Measurements from ENCODE around the gene UBE2L3. TPM values are rescaled to one million over a fixed set of nuclear protein-coding genes. Genes with fewer than 3 reads are reported as not detected.
A peak's percentile ranks its signal among the peaks of the same experiment; 100 is the strongest.
"Not testable (repeated sequence)": the region's sequence is repeated elsewhere in the genome, so short reads cannot be mapped to it uniquely, and the experiment has no call there.

Gene UBE2L3
- polyA plus RNA-seq, 6 donors from 2014 or later, result 84.4 to 106 (median 95.3) TPM

- H3K27ac Mint-ChIP-seq; DNase-seq; H3K4me1 Mint-ChIP-seq; H3K27me3 Mint-ChIP-seq; H3K4me3 Mint-ChIP-seq; ATAC-seq (ENCODE audit: low read depth in 2 of 2); H3K36me3 Mint-ChIP-seq; H3K9me3 Mint-ChIP-seq: not testable (repeated sequence)
Measured at GRCh38 chr22:21560657-21561056, 6.9 kb upstream of the UBE2L3 start.

GRCh38 chr22:21563912-21564311 is 3.6 kb upstream of the UBE2L3 start:
- ATAC-seq (ENCODE audit: low read depth in 2 of 2), result no peak
- no peak for DNase-seq
- Mint-ChIP-seq H3K27me3 (no peaks in the 10 kb centered on the region), H3K4me1 (peaks cover 3 to 14% (median 7%) of the 10 kb centered on the region in 3 donors), H3K9me3 (no peaks in the 10 kb centered on the region), H3K27ac (peak overlapping the region in 2 of 6 donors; percentile 52 to 70), H3K36me3 (no peaks in the 10 kb centered on the region), H3K4me3 (peak overlapping the region in 1 of 8 donors; percentile 71)

GRCh38 chr22:21564411-21564810 is 3.1 kb upstream of the UBE2L3 start:
- no peaks in the 10 kb centered on the region for H3K27me3 Mint-ChIP-seq
- peak overlapping the region in 2 of 8 donors; percentile 11 to 71 for H3K4me3 Mint-ChIP-seq
- no peak for DNase-seq
- ATAC-seq (ENCODE audit: low read depth in 2 of 2), result no peak
- H3K4me1 Mint-ChIP-seq, result peaks cover 6 to 19% (median 12%) of the 10 kb centered on the region in 3 donors
- H3K9me3 Mint-ChIP-seq, result no peaks in the 10 kb centered on the region
- no peak overlapping the region for H3K27ac Mint-ChIP-seq
- no peaks in the 10 kb centered on the region for H3K36me3 Mint-ChIP-seq

- peak overlapping the region; percentile 44 to 94 (median 84) for H3K27ac Mint-ChIP-seq
- H3K4me1 Mint-ChIP-seq, result peaks cover 32 to 55% (median 42%) of the 10 kb centered on the region in 3 donors
- peak overlapping the region; percentile 70 to 95 (median 90) for H3K4me3 Mint-ChIP-seq
- DNase-seq (no peak), ATAC-seq (ENCODE audit: low read depth in 2 of 2) (peak; percentile 14 to 26)
- no peaks in the 10 kb centered on the region for H3K27me3 Mint-ChIP-seq
- H3K36me3 Mint-ChIP-seq, result peaks cover 0 to 7% of the 10 kb centered on the region in 2 donors
- no peaks in the 10 kb centered on the region for H3K9me3 Mint-ChIP-seq
Measured at GRCh38 chr22:21568347-21569075, 997 bp downstream of the UBE2L3 start.

- Mint-ChIP-seq H3K27ac (peak overlapping the region in 3 of 6 donors; percentile 82 to 86 (median 82)), H3K4me1 (peaks cover 32 to 61% (median 48%) of the 10 kb centered on the region in 3 donors)
Measured at GRCh38 chr22:21569076-21569427, 1.5 kb downstream of the UBE2L3 start.

GRCh38 chr22:21569459-21570170 is 2.1 kb downstream of the UBE2L3 start:
- no peaks in the 10 kb centered on the region for H3K9me3 Mint-ChIP-seq
- DNase-seq (no peak), ATAC-seq (ENCODE audit: low read depth in 2 of 2) (no peak)
- H3K4me1 Mint-ChIP-seq, result peaks cover 36 to 66% (median 53%) of the 10 kb centered on the region in 3 donors
- peak overlapping the region in 5 of 6 donors; percentile 82 to 90 (median 86) for H3K27ac Mint-ChIP-seq
- H3K4me3 Mint-ChIP-seq, result peak overlapping the region; percentile 69 to 95 (median 88)
- H3K27me3 Mint-ChIP-seq, result no peaks in the 10 kb centered on the region
- H3K36me3 Mint-ChIP-seq, result peaks cover 0 to 7% of the 10 kb centered on the region in 2 donors

More at GRCh38 chr22:21569076-21569427, 1.5 kb downstream of the UBE2L3 start:
- not testable (repeated sequence) for H3K36me3 Mint-ChIP-seq; H3K27me3 Mint-ChIP-seq; ATAC-seq (ENCODE audit: low read depth in 2 of 2); DNase-seq; H3K9me3 Mint-ChIP-seq
- peak overlapping the region; percentile 70 to 95 (median 90) for H3K4me3 Mint-ChIP-seq

- H3K36me3 Mint-ChIP-seq, result peaks cover 0 to 7% of the 10 kb centered on the region in 2 donors
- no peaks in the 10 kb centered on the region for H3K27me3 Mint-ChIP-seq
- peak overlapping the region in 4 of 8 donors; percentile 24 to 89 (median 50) for H3K4me3 Mint-ChIP-seq
- peak overlapping the region in 2 of 6 donors; percentile 80 to 86 for H3K27ac Mint-ChIP-seq
- DNase-seq (no peak), ATAC-seq (ENCODE audit: low read depth in 2 of 2) (no peak)
- H3K9me3 Mint-ChIP-seq, result no peaks in the 10 kb centered on the region
- peaks cover 36 to 73% (median 54%) of the 10 kb centered on the region in 3 donors for H3K4me1 Mint-ChIP-seq
Measured at GRCh38 chr22:21570398-21570797, 2.9 kb downstream of the UBE2L3 start.

GRCh38 chr22:21571679-21572078 is 4.2 kb downstream of the UBE2L3 start:
- ATAC-seq (ENCODE audit: low read depth in 2 of 2) (no peak), DNase-seq (no peak)
- Mint-ChIP-seq H3K9me3 (no peaks in the 10 kb centered on the region), H3K4me3 (peak overlapping the region in 2 of 8 donors; percentile 33 to 56), H3K27me3 (no peaks in the 10 kb centered on the region), H3K4me1 (peaks cover 34 to 79% (median 54%) of the 10 kb centered on the region in 3 donors), H3K36me3 (peaks cover 0 to 7% of the 10 kb centered on the region in 2 donors), H3K27ac (no peak overlapping the region)

GRCh38 chr22:21573293-21573734 is 5.8 kb downstream of the UBE2L3 start:
- DNase-seq (no peak), ATAC-seq (ENCODE audit: low read depth in 2 of 2) (no peak)
- Mint-ChIP-seq H3K9me3 (no peaks in the 10 kb centered on the region), H3K27me3 (no peaks in the 10 kb centered on the region), H3K36me3 (peaks cover 0 to 7% of the 10 kb centered on the region in 2 donors), H3K4me1 (peaks cover 45 to 90% (median 69%) of the 10 kb centered on the region in 3 donors), H3K4me3 (no peak overlapping the region), H3K27ac (no peak overlapping the region)

GRCh38 chr22:21573750-21574494 is 6.4 kb downstream of the UBE2L3 start:
- ATAC-seq (ENCODE audit: low read depth in 2 of 2) (no peak), DNase-seq (no peak)
- peak overlapping the region in 1 of 8 donors; percentile 12 for H3K4me3 Mint-ChIP-seq
- peaks cover 0 to 7% of the 10 kb centered on the region in 2 donors for H3K36me3 Mint-ChIP-seq
- peaks cover 51 to 89% (median 67%) of the 10 kb centered on the region in 3 donors for H3K4me1 Mint-ChIP-seq
- no peaks in the 10 kb centered on the region for H3K27me3 Mint-ChIP-seq
- H3K27ac Mint-ChIP-seq, result peak overlapping the region in 2 of 6 donors; percentile 16 to 82
- H3K9me3 Mint-ChIP-seq, result no peaks in the 10 kb centered on the region

- no peaks in the 10 kb centered on the region for H3K9me3 Mint-ChIP-seq
- H3K4me3 Mint-ChIP-seq, result no peak overlapping the region
- no peak for DNase-seq
- peaks cover 33 to 75% (median 43%) of the 10 kb centered on the region in 3 donors for H3K4me1 Mint-ChIP-seq
- no peak for ATAC-seq (ENCODE audit: low read depth in 2 of 2)
- H3K36me3 Mint-ChIP-seq, result no peaks in the 10 kb centered on the region
- H3K27ac Mint-ChIP-seq, result no peak overlapping the region
- no peaks in the 10 kb centered on the region for H3K27me3 Mint-ChIP-seq
Measured at GRCh38 chr22:21579474-21579851, 11.9 kb downstream of the UBE2L3 start.

GRCh38 chr22:21580623-21581007 is 13.1 kb downstream of the UBE2L3 start:
- not testable (repeated sequence) for H3K9me3 Mint-ChIP-seq; ATAC-seq (ENCODE audit: low read depth in 2 of 2); H3K27me3 Mint-ChIP-seq; H3K4me3 Mint-ChIP-seq; H3K36me3 Mint-ChIP-seq; DNase-seq
- Mint-ChIP-seq H3K27ac (peak overlapping the region in 4 of 6 donors; percentile 42 to 79 (median 59)), H3K4me1 (peaks cover 37 to 70% (median 46%) of the 10 kb centered on the region in 3 donors)
